Keratinocyte (primary cell): ENCODE results near the gene HDLBP. TPM values are rescaled to one million over a fixed set of nuclear protein-coding genes. Genes with fewer than 3 reads are reported as not detected.

Experiments used
- DNase-seq: peaks from one replicate; pipeline ENCODE4 v3.0.0-alpha.2; 2011; ENCODE audit warnings: low read depth, missing footprints, low spot score
- FAIRE-seq: peaks from 2 replicates; lab custom pipeline; 2011; peaks lifted over from hg19 to GRCh38; lab: Jason Lieb, UNC
- H2AFZ ChIP-seq: 2 replicates; pipeline ENCODE4 v1.6.0; 2012; ENCODE audit warnings: low read length, control low read depth, inconsistent platforms; ENCODE audit not compliant: control insufficient read depth
- H3K27ac ChIP-seq: 2 replicates; pipeline ENCODE4 v1.5.1; 2011; ENCODE audit warnings: low read length; ENCODE audit not compliant: control insufficient read depth, insufficient read depth
- H3K27me3 ChIP-seq: 3 replicates; pipeline ENCODE4 v1.6.0; 2011; ENCODE audit warnings: low read length; ENCODE audit not compliant: control insufficient read depth, insufficient read depth; ENCODE audit errors: extremely low read depth
- H3K36me3 ChIP-seq, 2 experiments: 2 replicates in 1 of 2; 3 replicates in 1 of 2; pipeline ENCODE4 v1.5.1; 2011; ENCODE audit warnings: low read length in 2 of 2, mild to moderate bottlenecking in 1 of 2; ENCODE audit not compliant: control insufficient read depth in 2 of 2, insufficient read depth in 2 of 2; ENCODE audit errors: extremely low read depth in 1 of 2
- H3K4me1 ChIP-seq: 3 replicates; pipeline ENCODE4 v1.5.1; 2011; ENCODE audit warnings: low read length; ENCODE audit not compliant: control insufficient read depth, insufficient read depth; ENCODE audit errors: extremely low read depth
- H3K4me2 ChIP-seq: 3 replicates; pipeline ENCODE4 v1.6.0; 2011; ENCODE audit warnings: low read depth, low read length; ENCODE audit not compliant: control insufficient read depth, insufficient read depth; ENCODE audit errors: extremely low read depth
- H3K4me3 ChIP-seq, 3 experiments: fragments of 200-600 bp in 1 of 3; sonication (generic) in 1 of 3; 2 replicates in 2 of 3; 3 replicates in 1 of 3; pipeline ENCODE4 v1.5.1; 2011 to 2016; ENCODE audit warnings: low read length in 3 of 3, mild to moderate bottlenecking in 3 of 3, control low read depth in 2 of 3, inconsistent platforms in 1 of 3, low read depth in 1 of 3, mixed read lengths in 1 of 3, mixed run types in 1 of 3, moderate library complexity in 1 of 3; ENCODE audit not compliant: control insufficient read depth in 2 of 3, insufficient read depth in 2 of 3; ENCODE audit errors: extremely low read depth in 1 of 3
- H3K79me2 ChIP-seq: 2 replicates; pipeline ENCODE4 v1.6.0; 2012; ENCODE audit warnings: low read length; ENCODE audit not compliant: control insufficient read depth, insufficient read depth
- H3K9ac ChIP-seq: 3 replicates; pipeline ENCODE4 v1.6.0; 2011; ENCODE audit warnings: low read length; ENCODE audit not compliant: control insufficient read depth, insufficient read depth; ENCODE audit errors: extremely low read depth
- H3K9me1 ChIP-seq: 3 replicates; pipeline ENCODE4 v1.6.0; 2011; ENCODE audit warnings: low read length; ENCODE audit not compliant: control insufficient read depth, insufficient read depth; ENCODE audit errors: extremely low read depth
- H3K9me3 ChIP-seq: 2 replicates; pipeline ENCODE4 v1.5.1; 2012; ENCODE audit warnings: low read depth, low read length; ENCODE audit not compliant: control insufficient read depth
- H4K20me1 ChIP-seq: 3 replicates; pipeline ENCODE4 v1.6.0; 2011; ENCODE audit warnings: low read length; ENCODE audit not compliant: control insufficient read depth, insufficient read depth; ENCODE audit errors: extremely low read depth
- CTCF ChIP-seq, 3 experiments: IDR thresholded peaks in 1 of 3; conservative IDR thresholded peaks in 1 of 3; optimal IDR thresholded peaks in 1 of 3; 2 replicates in 2 of 3; 3 replicates in 1 of 3; pipeline versions ENCODE3 to v1.5.1; 2011; ENCODE audit warnings: low read length in 3 of 3, mild to moderate bottlenecking in 3 of 3, moderate library complexity in 2 of 3, control low read depth in 1 of 3, inconsistent platforms in 1 of 3; ENCODE audit not compliant: insufficient read depth in 2 of 3; ENCODE audit errors: extremely low read depth in 1 of 3
- EZH2 ChIP-seq: IDR thresholded peaks from one replicate; pipeline ENCODE4 v1.6.1; 2012; ENCODE audit warnings: inconsistent platforms, mild to moderate bottlenecking, low read length, moderate library complexity
- dilution Hi-C: fragments of 300-500 bp; cut with MboI; formaldehyde crosslinking; loops from one replicate; pipeline ENCODE4 v1.7.0; 2020; ENCODE audit warnings: low sequenced_read_pairs; ENCODE audit not compliant: extremely low pct_ligation_motif_present
- polyA plus RNA-seq, 5 experiments: library from polyadenylated mRNA; depleted of rRNA in 3 of 5; stranded (reverse) in 3 of 5; stranded (forward) in 1 of 5; unstranded in 1 of 5; fragments of >200 nt; gene quantifications; 1 replicate in 1 of 5; 2 replicates in 3 of 5; 3 replicates in 1 of 5; pipeline versions ENCODE4 v1.2.1 to v1.2.3, GENCODE V29; 2011 to 2012; ENCODE audit warnings: missing spikeins in 2 of 5, low read depth in 1 of 5, low replicate concordance in 1 of 5

The HDLBP gene
- polyA plus RNA-seq, 1 donor (not counting 4 experiments of a cell fraction or from before 2014, with no cell fraction given), result 289 TPM

DNA sequence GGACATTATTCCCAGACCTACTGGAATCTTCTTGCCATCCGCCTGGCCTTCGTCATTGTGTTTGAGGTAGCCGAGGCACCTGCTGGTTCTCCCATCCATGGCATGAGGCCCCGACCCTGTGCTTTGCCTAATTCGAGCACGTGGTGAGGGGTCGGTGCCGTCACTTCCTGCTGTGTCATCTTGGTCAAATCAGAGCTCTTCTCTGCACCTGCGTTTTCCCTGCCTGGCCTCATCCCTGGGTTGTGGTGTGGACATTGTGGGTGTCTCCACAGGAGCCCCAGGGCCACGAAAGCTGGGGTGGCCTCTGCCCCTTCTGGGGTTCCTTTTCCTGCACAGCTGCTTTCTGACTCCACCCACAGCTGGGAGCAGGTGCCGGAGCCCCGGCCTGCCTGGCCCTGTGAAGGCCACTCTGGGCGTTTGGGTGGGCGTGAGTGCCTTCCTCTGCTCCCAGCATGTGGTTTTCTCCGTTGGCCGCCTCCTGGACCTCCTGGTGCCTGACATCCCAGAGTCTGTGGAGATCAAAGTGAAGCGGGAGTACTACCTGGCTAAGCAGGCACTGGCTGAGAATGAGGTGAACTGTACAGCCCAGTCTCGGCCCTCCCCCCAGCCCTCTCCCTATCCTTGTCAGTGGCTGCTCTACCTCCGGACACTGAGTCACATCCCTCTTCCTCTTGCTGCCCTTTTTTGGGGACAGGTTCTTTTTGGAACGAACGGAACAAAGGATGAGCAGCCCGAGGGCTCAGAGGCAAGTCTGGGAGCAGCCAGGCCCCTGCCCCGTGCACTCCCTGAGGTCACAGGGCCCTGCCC lies 92.1 kb downstream of the HDLBP start:
- dilution Hi-C loops, result no loop called here
- Histone ChIP-seq H3K9me3 (no peaks in the 10 kb centered on the region), H3K4me1 (peaks cover 9% of the 10 kb centered on the region), H3K36me3 (peaks cover 15 to 18% of the 10 kb centered on the region in 2 experiments), H2AFZ (no peak overlapping the region), H3K4me3 (no peak overlapping the region), H3K27ac (no peak overlapping the region), H3K9ac (no peak overlapping the region), H3K79me2 (no peaks in the 10 kb centered on the region), H3K9me1 (no peaks in the 10 kb centered on the region), H3K27me3 (no peaks in the 10 kb centered on the region), H4K20me1 (no peaks in the 10 kb centered on the region), H3K4me2 (no peak overlapping the region)
- FAIRE-seq (no peak), DNase-seq (no peak)
- TF ChIP-seq CTCF (optimal IDR thresholded peaks at IDR 0.05 in 1 of 3, IDR thresholded peaks at IDR 0.05 in 1 of 3, conservative IDR thresholded peaks at IDR 0.05 in 1 of 3; ENCODE audit: extremely low read depth in 1 of 3, insufficient read depth in 2 of 3, low read length in 3 of 3), result no peak
- no peak for TF ChIP-seq EZH2

- H3K27ac ChIP-seq, result no peak overlapping the region
- H3K27me3 ChIP-seq, result peaks cover 25% of the 10 kb centered on the region
- no peaks in the 10 kb centered on the region for H3K79me2 ChIP-seq
- FAIRE-seq, result no peak
- no peaks in the 10 kb centered on the region for H3K9me1 ChIP-seq
- peaks cover 9% of the 10 kb centered on the region for H3K4me1 ChIP-seq
- no peak overlapping the region for H3K4me3 ChIP-seq
- TF ChIP-seq CTCF (optimal IDR thresholded peaks at IDR 0.05 in 1 of 3, IDR thresholded peaks at IDR 0.05 in 1 of 3, conservative IDR thresholded peaks at IDR 0.05 in 1 of 3; ENCODE audit: extremely low read depth in 1 of 3, insufficient read depth in 2 of 3, low read length in 3 of 3), result no peak
- TF ChIP-seq EZH2, result no peak
- H3K9ac ChIP-seq, result no peak overlapping the region
- no peak for DNase-seq
- dilution Hi-C loops, result no loop called here
- H3K9me3 ChIP-seq, result no peaks in the 10 kb centered on the region
- H2AFZ ChIP-seq, result no peak overlapping the region
- H3K36me3 ChIP-seq, result no peaks in the 10 kb centered on the region
- H4K20me1 ChIP-seq, result no peaks in the 10 kb centered on the region
- no peak overlapping the region for H3K4me2 ChIP-seq
Observed at GRCh38 chr2:241219856-241220356, 95.6 kb downstream of the HDLBP start.
